Stimulated activated CD8-positive, alpha-beta memory T cell treated with anti-CD3 and anti-CD28 coated beads, Interleukin-4, amount 100 ng/mL, for 24 hours (primary cell): ENCODE results near the gene ARHGEF12.

Source experiments
- DNase-seq: peaks from one replicate; pipeline ENCODE4 v3.0.0-alpha.2; 2020; ENCODE audit warnings: low read depth

The ARHGEF12 gene

GRCh38 chr11:120389693-120390584, 53.7 kb downstream of the ARHGEF12 start:
- DNase-seq, result no peak

- no peak for DNase-seq
Observed at GRCh38 chr11:120390585-120390922, 54.3 kb downstream of the ARHGEF12 start.

GRCh38 chr11:120391292-120391691, 55.1 kb downstream of the ARHGEF12 start:
- no peak for DNase-seq

GRCh38 chr11:120391854-120392253, 55.6 kb downstream of the ARHGEF12 start:
- no peak for DNase-seq

- DNase-seq, result no peak
Observed at GRCh38 chr11:120392314-120392713, 56.1 kb downstream of the ARHGEF12 start.

- DNase-seq, result no peak
Observed at GRCh38 chr11:120392793-120393192, 56.6 kb downstream of the ARHGEF12 start.

- no peak for DNase-seq
Observed at GRCh38 chr11:120394119-120394518, 57.9 kb downstream of the ARHGEF12 start.

GRCh38 chr11:120395778-120396177, 59.6 kb downstream of the ARHGEF12 start:
- no peak for DNase-seq

- DNase-seq, result no peak
Observed at GRCh38 chr11:120398132-120398531, 61.9 kb downstream of the ARHGEF12 start.

- no peak for DNase-seq
Observed at GRCh38 chr11:120399307-120399706, 63.1 kb downstream of the ARHGEF12 start.

GRCh38 chr11:120400564-120401364, 64.6 kb downstream of the ARHGEF12 start:
- DNase-seq, result no peak

GRCh38 chr11:120401506-120401905, 65.3 kb downstream of the ARHGEF12 start:
- DNase-seq, result no peak

GRCh38 chr11:120403966-120404365, 67.8 kb downstream of the ARHGEF12 start:
- DNase-seq, result no peak

GRCh38 chr11:120404495-120404894, 68.3 kb downstream of the ARHGEF12 start:
- no peak for DNase-seq

GRCh38 chr11:120409655-120410054, 73.4 kb downstream of the ARHGEF12 start:
- no peak for DNase-seq

GRCh38 chr11:120410622-120411380, 74.6 kb downstream of the ARHGEF12 start:
- DNase-seq, result no peak

- DNase-seq, result no peak
Observed at GRCh38 chr11:120413480-120413879, 77.3 kb downstream of the ARHGEF12 start.

GRCh38 chr11:120420572-120420971, 84.4 kb downstream of the ARHGEF12 start:
- DNase-seq, result no peak

GRCh38 chr11:120424185-120424969, 88.2 kb downstream of the ARHGEF12 start:
- no peak for DNase-seq

- DNase-seq, result no peak
Observed at GRCh38 chr11:120424970-120425332, 88.7 kb downstream of the ARHGEF12 start.

- no peak for DNase-seq
Observed at GRCh38 chr11:120425527-120425926, 89.3 kb downstream of the ARHGEF12 start.

- DNase-seq, result no peak
Observed at GRCh38 chr11:120430146-120430545, 93.9 kb downstream of the ARHGEF12 start.
